Fibroblast of pulmonary artery (primary cell): ENCODE data around the gene RPS6KA3.

ENCODE experiments used
- DNase-seq: peaks from one replicate; pipeline ENCODE4 v3.0.0-alpha.2; 2010; ENCODE audit warnings: low read depth
- H3K4me3 ChIP-seq: replicated peaks from 2 replicates; pipeline ENCODE4 v1.5.1; 2011; ENCODE audit warnings: low read depth, mild to moderate bottlenecking, control low read depth, low read length, moderate library complexity
- TF ChIP-seq, protein P1 (sequence below): IDR thresholded peaks from 2 replicates; pipeline ENCODE4 v1.5.1; 2011; ENCODE audit warnings: mild to moderate bottlenecking, control low read depth, low read length, inconsistent platforms; ENCODE audit errors: missing control alignments

RPS6KA3 gene

DNA sequence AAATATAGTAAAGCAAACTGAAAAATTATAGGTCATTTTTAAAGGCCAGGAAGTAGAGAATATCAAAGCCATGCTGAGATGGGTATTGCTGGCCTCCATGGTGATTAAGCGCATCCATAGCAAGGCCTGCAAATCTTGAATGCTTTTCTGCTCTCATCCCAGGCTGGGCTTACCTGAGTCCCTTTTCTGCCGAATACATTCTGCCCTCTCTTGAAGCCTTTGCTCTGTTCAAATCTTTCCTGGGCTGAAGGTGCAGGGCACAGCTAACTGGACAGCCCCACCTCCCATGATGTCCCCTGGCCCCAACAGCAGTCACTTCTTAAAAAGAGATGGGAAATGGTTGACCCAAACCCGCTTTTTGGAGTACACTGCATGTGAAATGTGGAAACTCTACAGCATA, 115.0 kb downstream of the RPS6KA3 start:
- no peak overlapping the region for H3K4me3 ChIP-seq
- TF ChIP-seq, protein P1, sequence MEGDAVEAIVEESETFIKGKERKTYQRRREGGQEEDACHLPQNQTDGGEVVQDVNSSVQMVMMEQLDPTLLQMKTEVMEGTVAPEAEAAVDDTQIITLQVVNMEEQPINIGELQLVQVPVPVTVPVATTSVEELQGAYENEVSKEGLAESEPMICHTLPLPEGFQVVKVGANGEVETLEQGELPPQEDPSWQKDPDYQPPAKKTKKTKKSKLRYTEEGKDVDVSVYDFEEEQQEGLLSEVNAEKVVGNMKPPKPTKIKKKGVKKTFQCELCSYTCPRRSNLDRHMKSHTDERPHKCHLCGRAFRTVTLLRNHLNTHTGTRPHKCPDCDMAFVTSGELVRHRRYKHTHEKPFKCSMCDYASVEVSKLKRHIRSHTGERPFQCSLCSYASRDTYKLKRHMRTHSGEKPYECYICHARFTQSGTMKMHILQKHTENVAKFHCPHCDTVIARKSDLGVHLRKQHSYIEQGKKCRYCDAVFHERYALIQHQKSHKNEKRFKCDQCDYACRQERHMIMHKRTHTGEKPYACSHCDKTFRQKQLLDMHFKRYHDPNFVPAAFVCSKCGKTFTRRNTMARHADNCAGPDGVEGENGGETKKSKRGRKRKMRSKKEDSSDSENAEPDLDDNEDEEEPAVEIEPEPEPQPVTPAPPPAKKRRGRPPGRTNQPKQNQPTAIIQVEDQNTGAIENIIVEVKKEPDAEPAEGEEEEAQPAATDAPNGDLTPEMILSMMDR, result no peak
- no peak for DNase-seq

DNA sequence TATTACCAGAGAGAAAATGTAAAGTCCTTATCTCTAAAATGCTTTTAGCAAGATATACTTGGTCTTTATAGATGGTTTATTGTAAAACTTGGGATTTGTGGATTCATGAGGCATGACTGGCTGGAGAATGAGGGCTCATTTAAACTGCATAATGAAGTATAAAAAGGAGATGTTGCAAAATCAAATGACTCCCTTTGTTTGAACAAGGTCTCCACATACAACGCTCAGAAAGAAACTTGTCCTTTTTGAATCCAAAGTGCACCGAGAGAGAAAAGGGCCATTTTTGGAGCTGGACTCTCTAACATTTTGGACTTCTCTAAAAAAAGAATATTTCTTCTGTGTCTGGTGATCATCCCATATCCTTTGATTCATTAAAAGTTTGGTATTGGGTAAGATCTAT, 117.4 kb downstream of the RPS6KA3 start:
- TF ChIP-seq, protein P1, result no peak
- no peak for DNase-seq
- H3K4me3 ChIP-seq, result no peak overlapping the region

DNA sequence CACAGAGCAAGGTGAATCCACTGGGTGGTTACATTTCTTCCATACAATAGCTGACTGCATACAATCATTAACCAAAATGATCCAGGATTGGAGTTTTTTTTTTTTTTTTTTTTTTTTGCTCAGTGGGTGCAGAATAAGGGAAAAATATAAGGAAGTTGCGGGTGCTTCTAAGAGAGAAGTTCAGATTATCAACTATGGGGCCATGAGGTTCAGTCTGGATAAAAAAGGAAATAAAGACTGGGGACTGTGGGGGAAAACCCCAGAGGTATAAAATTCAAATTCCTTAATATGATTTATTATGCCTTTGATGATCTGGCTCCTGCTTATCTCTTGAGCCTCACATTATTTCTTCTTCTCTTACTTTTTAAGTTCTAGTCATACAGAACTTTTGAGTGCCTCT, 119.1 kb downstream of the RPS6KA3 start:
- no peak for DNase-seq
- H3K4me3 ChIP-seq, result no peak overlapping the region
- TF ChIP-seq, protein P1, result no peak

DNA sequence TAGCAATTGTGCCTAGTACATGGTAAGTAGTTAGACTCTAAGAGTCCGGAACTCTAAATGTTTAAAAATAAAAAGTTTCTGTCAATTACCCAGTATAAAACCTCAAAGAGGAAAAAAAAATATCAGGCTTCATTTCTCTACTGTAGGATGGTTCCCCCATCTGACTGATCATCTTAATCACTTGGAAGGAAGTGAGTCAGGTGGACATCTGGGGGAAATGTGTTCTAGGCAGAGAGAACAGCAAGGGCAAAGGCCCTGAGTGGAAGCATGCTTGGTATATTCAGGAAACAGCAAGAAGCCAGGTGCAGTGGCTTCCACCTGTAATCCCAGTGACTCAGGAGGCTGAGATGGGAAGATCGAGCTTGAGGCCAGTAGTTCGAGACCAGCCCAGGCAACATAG, 122.2 kb downstream of the RPS6KA3 start:
- peak; percentile 33 for DNase-seq
- TF ChIP-seq, protein P1, result no peak
- H3K4me3 ChIP-seq, result no peak overlapping the region

DNA sequence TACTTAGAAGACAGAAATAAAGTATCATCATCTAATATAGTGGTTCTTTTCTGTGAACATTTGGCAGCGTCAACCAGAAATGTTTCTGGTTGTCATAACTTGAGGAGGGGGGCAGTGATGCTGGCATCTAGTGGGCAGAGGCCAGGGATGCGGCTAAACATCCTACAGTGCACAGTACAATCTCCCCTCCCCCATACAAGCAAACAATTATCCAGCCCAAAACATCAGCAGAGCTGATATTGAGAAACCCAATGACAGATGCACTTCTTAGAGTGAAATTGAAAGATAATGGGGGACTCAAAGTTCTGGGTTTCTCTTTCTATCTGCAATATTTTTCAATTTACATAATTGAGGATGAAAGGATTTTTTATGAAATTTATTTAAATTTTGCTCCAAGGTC, 123.1 kb downstream of the RPS6KA3 start:
- TF ChIP-seq, protein P1, result no peak
- DNase-seq, result no peak
- H3K4me3 ChIP-seq, result no peak overlapping the region

DNA sequence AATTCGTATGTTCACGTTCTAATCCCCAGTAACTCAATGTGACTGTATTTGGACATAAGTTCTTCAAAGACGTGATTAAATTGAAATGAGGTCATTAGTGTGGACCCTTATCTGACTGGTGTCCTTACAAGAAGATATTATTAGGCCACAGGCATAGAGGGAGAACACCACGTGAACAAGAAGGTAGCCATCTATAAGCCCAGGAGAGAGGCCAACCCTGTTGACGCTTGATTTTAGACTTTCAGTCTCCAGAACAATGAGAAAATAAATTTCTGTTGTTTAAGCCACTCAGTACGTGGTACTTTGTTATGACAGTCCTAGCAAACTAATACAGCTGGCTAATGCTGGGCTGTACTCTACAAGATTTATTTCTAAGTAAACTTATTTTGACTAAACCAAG, 123.6 kb downstream of the RPS6KA3 start:
- no peak for DNase-seq
- H3K4me3 ChIP-seq, result no peak overlapping the region
- TF ChIP-seq, protein P1, result no peak
